KBM-7 (cell line): ENCODE data around the gene RNF7.
"Not testable (repeated sequence)": the region's sequence is repeated elsewhere in the genome, so short reads cannot be mapped to it uniquely, and the experiment has no call there.

Experiments used
- DNase-seq: peaks from one replicate; pipeline ENCODE4 v3.0.0-alpha.2; 2015
- in situ Hi-C: fragments of 300-500 bp; cut with MboI; formaldehyde crosslinking; loops from 2 replicates; pipeline ENCODE4 v1.14.3; 2020; ENCODE audit warnings: low sequenced_read_pairs, low pct_unique_long_range_greater_than_20kb, mixed read lengths

The RNF7 gene

DNA sequence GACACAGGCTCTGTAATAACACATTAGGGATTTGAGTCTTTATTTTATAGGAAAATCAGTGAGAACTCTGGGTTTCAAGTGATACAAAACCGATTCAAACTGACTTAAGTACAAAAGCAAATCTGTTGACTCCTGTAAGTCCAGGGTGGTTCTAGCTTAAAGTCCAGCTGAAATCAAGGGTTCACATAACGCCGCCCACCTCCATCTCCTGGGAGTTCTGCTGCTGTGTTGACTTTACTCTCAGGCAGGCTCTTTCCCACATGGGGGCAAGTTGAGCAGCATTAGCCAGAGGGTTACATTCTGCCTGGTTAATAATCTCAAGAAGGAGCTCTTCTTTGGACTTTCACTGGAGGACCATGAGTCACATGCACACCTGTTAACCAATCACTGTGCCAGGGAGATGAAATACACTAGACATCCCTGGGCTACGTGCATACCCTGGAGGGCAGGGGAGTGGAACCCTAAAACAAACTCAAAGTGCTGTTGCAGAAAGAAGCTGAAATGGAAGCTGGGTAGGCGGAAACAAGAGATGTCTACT is 9.7 kb upstream of the RNF7 start:
- in situ Hi-C loops: no loop called here
- no peak for DNase-seq

GRCh38 chr3:141729240-141729639 is 8.9 kb upstream of the RNF7 start:
- in situ Hi-C loops: no loop called here
- no peak for DNase-seq

- DNase-seq: no peak
- in situ Hi-C loops: no loop called here
Measured at GRCh38 chr3:141735176-141735575, 2.9 kb upstream of the RNF7 start.

GRCh38 chr3:141735770-141736465 is 2.2 kb upstream of the RNF7 start:
- DNase-seq: no peak
- in situ Hi-C loops: no loop called here

DNA sequence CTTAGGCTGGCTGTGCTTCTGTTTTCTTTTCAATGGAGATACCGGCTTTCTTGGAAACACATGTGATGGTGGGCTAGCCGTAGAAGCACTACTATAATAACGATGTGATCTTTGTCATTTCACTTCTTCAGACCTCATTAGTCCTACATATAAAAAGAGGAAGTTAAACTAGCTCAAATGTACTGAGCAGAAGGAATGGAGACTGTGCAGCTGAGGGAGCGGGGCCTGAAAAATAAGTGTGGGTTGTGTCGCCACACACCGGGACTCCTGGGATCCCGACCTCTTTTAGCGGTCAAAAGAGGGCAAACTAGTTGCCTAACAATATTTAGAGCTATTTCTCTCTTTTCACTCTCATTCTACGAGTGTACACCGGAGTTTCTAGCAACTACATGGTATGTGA is 1.0 kb upstream of the RNF7 start:
- in situ Hi-C loops: no loop called here
- peak; percentile 75 for DNase-seq

GRCh38 chr3:141737678-141738021 is 448 bp upstream of the RNF7 start:
- in situ Hi-C loops: no loop called here
- no peak for DNase-seq

- peak; percentile 40 for DNase-seq
- in situ Hi-C loops: no loop called here
Measured at GRCh38 chr3:141738891-141739363, 829 bp downstream of the RNF7 start.

DNA sequence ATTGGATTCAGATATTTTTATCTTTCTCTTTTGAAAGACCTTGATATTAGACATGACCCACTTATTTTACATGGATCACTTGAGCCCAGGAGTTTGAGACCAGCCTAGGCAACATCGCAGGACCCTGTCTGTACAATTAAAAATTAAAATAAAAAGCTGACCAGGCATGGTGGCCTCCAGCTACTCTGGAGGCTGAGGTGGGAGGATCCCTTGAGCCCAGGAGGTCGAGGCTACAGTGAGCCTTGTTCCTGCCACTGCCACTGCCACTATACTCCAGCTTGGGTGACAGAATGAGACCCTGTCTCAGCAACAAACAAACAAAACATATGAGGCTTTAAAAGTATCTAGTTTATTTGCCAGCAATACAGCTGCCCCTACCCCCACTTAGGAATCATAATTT is 1.6 kb downstream of the RNF7 start:
- in situ Hi-C loops: no loop called here
- DNase-seq: no peak

GRCh38 chr3:141740349-141740748 is 2.3 kb downstream of the RNF7 start:
- no peak for DNase-seq
- in situ Hi-C loops: no loop called here

DNA sequence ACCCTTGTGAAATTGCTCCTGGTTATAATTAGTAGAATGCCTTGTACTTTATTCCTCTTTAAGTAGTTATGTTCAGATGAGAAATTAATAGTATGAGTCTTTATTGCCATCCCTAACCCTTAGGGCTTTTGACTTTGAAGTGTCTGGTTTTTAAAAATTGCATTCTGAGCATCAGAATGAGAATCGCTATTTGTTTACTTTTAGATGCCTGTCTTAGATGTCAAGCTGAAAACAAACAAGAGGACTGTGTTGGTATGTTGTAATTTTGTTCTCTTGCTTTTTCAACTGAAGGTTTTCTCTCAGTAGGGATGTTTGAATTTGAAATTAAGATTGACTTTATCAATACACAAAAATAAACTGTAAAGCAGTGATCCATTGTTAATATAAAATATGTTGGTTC is 5.2 kb downstream of the RNF7 start:
- in situ Hi-C loops: no loop called here
- DNase-seq: no peak

GRCh38 chr3:141746962-141747361 is 8.9 kb downstream of the RNF7 start:
- no peak for DNase-seq
- in situ Hi-C loops: no loop called here

DNA sequence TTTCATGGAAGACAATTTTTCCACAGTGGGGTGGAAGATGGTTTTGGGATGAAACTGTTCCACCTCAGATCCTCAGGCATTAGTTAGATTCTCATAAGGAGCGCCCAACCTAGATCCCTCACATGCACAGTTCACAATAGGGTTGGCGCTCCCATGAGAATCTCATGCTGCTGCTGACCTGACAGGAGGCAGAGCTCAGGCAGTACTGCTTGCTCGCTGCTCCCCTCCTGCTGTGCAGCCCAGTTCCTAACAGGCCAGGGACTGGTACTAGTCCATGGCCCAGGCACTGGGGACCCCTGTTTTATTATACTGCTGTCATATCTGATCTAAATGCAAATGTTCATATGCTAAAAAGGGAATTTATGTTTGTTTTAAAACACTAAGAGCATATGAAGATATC is 15.3 kb downstream of the RNF7 start:
- in situ Hi-C loops: no loop called here

DNA sequence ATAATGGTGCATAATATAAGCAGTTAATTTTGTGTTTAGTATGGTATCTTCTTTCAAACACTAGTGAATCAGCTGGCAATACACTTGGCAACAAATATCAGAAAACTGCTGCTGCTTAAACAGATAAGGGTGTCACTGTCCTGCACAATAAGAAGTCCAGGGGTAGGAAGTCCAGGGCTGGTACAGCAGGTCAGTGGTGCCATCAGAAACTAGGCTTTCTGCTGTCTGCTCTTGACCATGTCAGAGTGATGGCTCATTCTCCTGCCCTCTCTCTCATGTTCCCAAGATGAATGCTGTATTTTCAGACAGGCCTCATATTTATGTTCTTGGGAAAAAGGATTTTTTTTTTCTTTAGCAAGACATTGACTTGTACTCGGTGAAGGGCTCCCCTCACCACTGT is 15.9 kb downstream of the RNF7 start:
- in situ Hi-C loops: no loop called here
- DNase-seq: no peak

More for the DNA sequence above, 15.3 kb downstream of the RNF7 start:
- DNase-seq: no peak

- DNase-seq, in situ Hi-C loops: not testable (repeated sequence)
Measured at GRCh38 chr3:141762552-141762951, 24.5 kb downstream of the RNF7 start.

DNA sequence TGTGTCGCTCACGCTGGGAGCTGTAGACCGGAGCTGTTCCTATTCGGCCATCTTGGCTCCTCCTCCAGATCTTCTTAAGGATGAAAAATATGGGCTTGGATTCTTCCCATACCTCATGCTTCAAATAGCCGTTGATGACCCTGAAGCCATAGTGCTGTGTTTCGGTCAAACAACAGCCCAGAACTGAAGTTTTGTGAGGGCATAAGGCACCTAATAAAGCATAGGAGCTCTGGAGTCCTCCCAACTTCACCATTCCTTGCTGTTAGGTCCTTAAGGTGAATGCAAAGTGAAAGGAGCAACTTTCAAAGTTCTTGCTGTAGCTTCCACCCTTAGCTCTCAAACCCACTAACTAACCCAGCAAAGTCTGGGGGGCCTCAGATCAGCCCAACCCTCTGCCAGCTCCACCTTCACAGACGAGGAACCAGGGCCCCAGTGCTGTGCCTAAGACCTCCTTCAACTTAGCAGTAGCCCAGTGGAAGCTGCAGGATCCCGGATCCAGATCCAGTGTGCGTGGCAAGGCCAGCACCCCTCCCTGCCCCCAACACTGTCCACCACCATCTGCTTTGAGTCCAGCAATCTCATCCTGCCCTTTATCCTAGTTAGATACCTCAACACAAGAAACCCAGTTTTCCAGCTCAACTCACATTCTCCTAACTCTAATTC is 25.1 kb downstream of the RNF7 start, which contains the start of gene GRK7:
TSS of gene GRK7 (plus strand) at position 321 of the 663 bp plus-strand sequence. CDS start 14,877 bp downstream, outside the sequence.
- DNase-seq: no peak

GRCh38 chr3:141764045-141764444 is 25.9 kb downstream of the RNF7 start:
- in situ Hi-C loops: no loop called here
- DNase-seq: no peak

More for the DNA sequence above, 25.1 kb downstream of the RNF7 start, which contains the start of gene GRK7:
- in situ Hi-C loops: no loop called here

- in situ Hi-C loops: no loop called here
- no peak for DNase-seq
Measured at GRCh38 chr3:141764465-141764864, 26.4 kb downstream of the RNF7 start.

DNA sequence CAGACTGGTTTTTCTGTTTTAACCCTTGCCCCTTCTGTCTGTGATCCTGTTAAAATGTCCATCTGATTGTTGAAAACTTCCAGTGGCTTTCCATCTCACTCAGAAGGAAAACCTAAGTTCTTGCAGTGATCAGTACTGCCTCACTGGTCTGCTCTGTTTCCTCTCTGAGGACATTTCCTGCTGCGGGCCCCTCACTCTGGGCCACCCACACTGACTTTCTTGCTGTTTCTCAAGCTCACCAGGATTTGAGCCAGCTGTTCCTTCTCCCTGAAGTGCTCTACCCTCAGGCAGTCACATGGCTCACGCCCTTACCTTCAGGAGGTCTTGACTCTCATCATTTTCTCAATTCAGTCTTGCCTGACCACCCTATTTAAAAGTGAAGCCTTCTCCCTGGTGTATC is 26.9 kb downstream of the RNF7 start:
- in situ Hi-C loops: no loop called here
- DNase-seq: no peak

GRCh38 chr3:141767066-141767465 is 29.0 kb downstream of the RNF7 start:
- in situ Hi-C loops: no loop called here
- no peak for DNase-seq

- no peak for DNase-seq
- in situ Hi-C loops: no loop called here
Measured at GRCh38 chr3:141769221-141769894, 31.3 kb downstream of the RNF7 start.
